Activated CD8-positive, alpha-beta T cell treated with anti-CD3 and anti-CD28 coated beads for 36 hours (primary cell): ENCODE data around the gene PUS3. TPM values are rescaled to one million over a fixed set of nuclear protein-coding genes. Genes with fewer than 3 reads are reported as not detected.

Experiments used
- ATAC-seq: fragments of 200-7000 bp; cut with Tn5 transposase; one replicate; pipeline ENCODE4 v1.10.0; 2021; ENCODE audit warnings: mild to moderate bottlenecking, moderate library complexity
- CTCF ChIA-PET: fragments of 350-600 bp; sonication (Branson Sonifier 250); formaldehyde crosslinking; loops from one replicate; lab custom pipeline; 2021; ENCODE audit warnings: antibody characterized with exemption; lab: Charles Lee
- POLR2A ChIA-PET: fragments of 350-600 bp; sonication (Branson Sonifier 250); formaldehyde crosslinking; loops from one replicate; lab custom pipeline; 2021; ENCODE audit warnings: antibody characterized with exemption; lab: Charles Lee
- DNase-seq: peaks from one replicate; pipeline ENCODE4 v3.0.0-alpha.2; 2020
- H3K27ac Mint-ChIP-seq: one replicate; pipeline ENCODE4 v1.8.0; 2021; ENCODE audit warnings: mild to moderate bottlenecking, mixed read lengths
- H3K27me3 Mint-ChIP-seq: one replicate; pipeline ENCODE4 v1.8.0; 2021; ENCODE audit warnings: mixed read lengths
- H3K36me3 Mint-ChIP-seq: one replicate; pipeline ENCODE4 v1.8.0; 2021; ENCODE audit warnings: low read depth, mixed read lengths
- H3K4me1 Mint-ChIP-seq: one replicate; pipeline ENCODE4 v1.8.0; 2021; ENCODE audit warnings: low read depth, mixed read lengths
- H3K4me3 Mint-ChIP-seq: one replicate; pipeline ENCODE4 v1.8.0; 2021; ENCODE audit warnings: mild to moderate bottlenecking, moderate library complexity, mixed read lengths
- H3K9me3 Mint-ChIP-seq: one replicate; pipeline ENCODE4 v1.8.0; 2021; ENCODE audit warnings: mixed read lengths
- intact Hi-C: fragments of 100-400 bp; cut with micrococcal nuclease; formaldehyde crosslinking; loops from one replicate; pipeline ENCODE4 v1.10.0; 2022
- total RNA-seq, 2 experiments: library from RNA; stranded (reverse); gene quantifications; one replicate each; pipeline ENCODE4 v1.2.3, GENCODE V29; 2021
- TF ChIP-seq, protein P1 (sequence below): fragments of 200-600 bp; IDR thresholded peaks from one replicate; pipeline ENCODE4 v1.8.0; 2022; ENCODE audit warnings: antibody characterized with exemption, mild to moderate bottlenecking

PUS3 gene
- total RNA-seq, 2 experiments from 2014 or later: 15.4 to 15.5 TPM

DNA sequence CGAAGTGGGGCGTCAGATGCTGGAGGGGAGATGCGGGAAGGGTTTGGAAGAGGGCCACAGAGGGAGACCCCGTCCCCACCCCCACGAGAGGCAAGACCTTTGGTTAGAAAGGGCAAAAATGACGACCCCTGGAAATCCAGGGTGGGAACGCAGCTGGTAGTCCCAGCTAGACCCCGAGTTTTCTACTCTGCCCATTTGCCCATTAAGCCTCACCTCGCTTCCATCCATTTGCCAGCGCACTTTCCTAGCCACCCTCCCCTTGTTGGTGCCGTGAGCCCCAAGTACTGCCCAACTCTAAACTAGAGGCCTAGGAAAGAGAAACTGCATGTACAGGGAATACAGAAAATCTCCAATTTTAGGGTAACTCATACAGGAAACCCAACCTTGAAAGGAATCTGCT is 1.7 kb upstream of the PUS3 start:
- ATAC-seq: no peak
- intact Hi-C loops: no loop called here
- ChIA-PET CTCF (no interaction called here), POLR2A (interaction anchor here (0.6 to 2.7 kb wide), 3 partner anchors 17 to 315 kb away, joined by 3 to 21 read pairs (median 4); partner anchors contain the start of gene HYLS1)
- Mint-ChIP-seq H3K4me3 (peak overlapping the region; percentile 97), H3K9me3 (no peaks in the 10 kb centered on the region), H3K4me1 (peaks cover 27% of the 10 kb centered on the region), H3K27ac (no peak overlapping the region), H3K27me3 (peaks cover 16% of the 10 kb centered on the region), H3K36me3 (peaks cover 11% of the 10 kb centered on the region)
- no peak for DNase-seq
- TF ChIP-seq, protein P1, sequence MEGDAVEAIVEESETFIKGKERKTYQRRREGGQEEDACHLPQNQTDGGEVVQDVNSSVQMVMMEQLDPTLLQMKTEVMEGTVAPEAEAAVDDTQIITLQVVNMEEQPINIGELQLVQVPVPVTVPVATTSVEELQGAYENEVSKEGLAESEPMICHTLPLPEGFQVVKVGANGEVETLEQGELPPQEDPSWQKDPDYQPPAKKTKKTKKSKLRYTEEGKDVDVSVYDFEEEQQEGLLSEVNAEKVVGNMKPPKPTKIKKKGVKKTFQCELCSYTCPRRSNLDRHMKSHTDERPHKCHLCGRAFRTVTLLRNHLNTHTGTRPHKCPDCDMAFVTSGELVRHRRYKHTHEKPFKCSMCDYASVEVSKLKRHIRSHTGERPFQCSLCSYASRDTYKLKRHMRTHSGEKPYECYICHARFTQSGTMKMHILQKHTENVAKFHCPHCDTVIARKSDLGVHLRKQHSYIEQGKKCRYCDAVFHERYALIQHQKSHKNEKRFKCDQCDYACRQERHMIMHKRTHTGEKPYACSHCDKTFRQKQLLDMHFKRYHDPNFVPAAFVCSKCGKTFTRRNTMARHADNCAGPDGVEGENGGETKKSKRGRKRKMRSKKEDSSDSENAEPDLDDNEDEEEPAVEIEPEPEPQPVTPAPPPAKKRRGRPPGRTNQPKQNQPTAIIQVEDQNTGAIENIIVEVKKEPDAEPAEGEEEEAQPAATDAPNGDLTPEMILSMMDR: no peak

DNA sequence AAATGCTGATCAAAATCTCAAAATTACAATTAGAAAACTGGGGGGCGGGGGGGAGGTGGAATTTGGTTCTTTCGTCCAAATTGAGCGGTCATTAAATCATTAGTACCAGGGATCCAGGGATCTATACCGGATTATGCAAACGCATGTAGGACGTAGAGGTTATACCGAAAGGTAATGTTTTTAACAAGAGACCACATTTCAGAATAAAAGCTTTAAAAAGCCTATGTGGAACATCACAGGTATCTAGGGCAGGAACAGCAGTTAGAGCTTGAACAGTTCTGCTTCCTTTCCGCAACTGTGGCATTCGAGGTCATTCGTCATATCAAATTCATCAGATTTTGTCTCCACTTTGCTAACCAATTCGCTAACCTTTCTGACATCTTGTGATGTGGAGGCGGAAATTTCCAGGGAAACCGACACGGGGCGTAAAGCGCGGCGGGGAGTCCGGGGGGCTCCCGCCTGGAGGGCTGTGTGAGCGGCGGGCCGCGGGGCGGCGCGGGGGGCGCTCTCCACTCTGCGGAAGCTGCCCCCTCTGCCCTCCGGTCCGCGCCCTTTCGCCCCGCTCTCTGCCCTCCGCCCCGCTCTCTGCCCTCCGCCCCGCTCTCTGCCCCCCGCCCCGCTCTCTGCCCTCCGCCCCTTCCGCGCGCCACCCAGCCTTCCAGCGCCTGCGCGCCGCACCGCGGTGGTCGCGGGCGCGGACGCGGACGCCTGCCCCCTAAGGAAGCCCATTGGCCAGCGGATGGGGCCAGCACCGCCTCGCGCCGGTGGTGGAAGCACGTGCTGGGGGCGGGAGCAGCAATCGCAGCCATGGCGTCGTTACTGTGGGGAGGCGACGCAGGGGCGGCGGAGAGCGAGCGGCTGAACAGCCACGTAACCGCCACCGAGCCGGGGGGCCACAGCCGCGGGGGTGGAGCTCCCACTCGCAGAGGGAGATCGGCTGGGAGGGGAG is 979 bp upstream of the PUS3 start, which contains the start of gene DDX25:
Gene DDX25, plus strand, starts transcription at position 798 of the 949 bp plus-strand sequence. Its CDS starts 10 bp downstream, at position 808.
- peak within 1 kb of the TSS; percentile 97 for H3K4me3 Mint-ChIP-seq
- POLR2A ChIA-PET: interaction anchor here (0.6 to 2.7 kb wide), 5 partner anchors 16 to 334 kb away, joined by 3 to 21 read pairs (median 4); partner anchors contain the start of gene HYLS1
- CTCF ChIA-PET: interaction anchor here (0.7 to 1.9 kb wide), 3 partner anchors 14 to 380 kb away, joined by 3 to 7 read pairs (median 6); partner anchors contain the start of gene HYLS1
- H3K27me3 Mint-ChIP-seq: peaks cover 16% of the 10 kb centered on the region
- H3K27ac Mint-ChIP-seq: no peak within 1 kb of the TSS
- H3K36me3 Mint-ChIP-seq: peaks cover 17% of the 10 kb centered on the region
- H3K4me1 Mint-ChIP-seq: peaks cover 33% of the 10 kb centered on the region
- DNase-seq (peak; percentile 58), ATAC-seq (peak; percentile 50)
- TF ChIP-seq, protein P1: no peak
- no peaks in the 10 kb centered on the region for H3K9me3 Mint-ChIP-seq
- intact Hi-C loops: no loop called here

DNA sequence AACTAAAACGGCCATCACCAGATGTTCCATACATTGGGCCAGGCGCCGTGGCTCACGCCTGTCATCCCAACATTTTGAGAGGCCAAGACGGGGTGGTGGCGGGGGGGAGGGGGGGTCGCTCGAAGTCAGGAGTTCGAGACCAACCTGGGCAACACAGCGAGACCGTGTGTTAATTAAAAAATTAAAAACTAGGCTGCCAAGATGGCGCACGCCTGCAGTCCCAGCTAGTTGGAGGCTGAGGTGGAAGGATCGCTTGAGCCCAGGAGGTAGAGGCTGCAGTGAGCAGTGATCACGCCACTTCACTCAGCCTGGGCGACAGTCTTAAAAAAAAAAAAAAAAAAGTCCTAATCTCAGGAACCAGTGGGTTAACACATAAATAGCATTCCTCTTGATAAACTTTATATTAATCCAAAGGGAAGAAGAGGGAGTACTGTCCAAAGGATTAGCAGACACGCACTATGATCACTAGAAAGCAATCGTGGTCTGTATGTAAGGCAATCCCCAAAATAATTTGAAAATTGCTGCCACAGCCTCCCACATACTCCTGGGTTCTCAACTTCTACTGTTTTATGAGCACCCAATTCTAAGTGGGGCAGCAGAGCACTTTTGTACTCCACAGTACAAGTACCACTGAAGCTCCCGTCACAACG is 604 bp downstream of the PUS3 start:
- POLR2A ChIA-PET: interaction anchor here (1.2 to 2.7 kb wide), 3 partner anchors 15 to 277 kb away, joined by 3 to 21 read pairs (median 4); partner anchors contain the start of genes CHEK1 and HYLS1
- Mint-ChIP-seq H3K27ac (peak overlapping the region; percentile 97), H3K9me3 (no peaks in the 10 kb centered on the region)

DNA sequence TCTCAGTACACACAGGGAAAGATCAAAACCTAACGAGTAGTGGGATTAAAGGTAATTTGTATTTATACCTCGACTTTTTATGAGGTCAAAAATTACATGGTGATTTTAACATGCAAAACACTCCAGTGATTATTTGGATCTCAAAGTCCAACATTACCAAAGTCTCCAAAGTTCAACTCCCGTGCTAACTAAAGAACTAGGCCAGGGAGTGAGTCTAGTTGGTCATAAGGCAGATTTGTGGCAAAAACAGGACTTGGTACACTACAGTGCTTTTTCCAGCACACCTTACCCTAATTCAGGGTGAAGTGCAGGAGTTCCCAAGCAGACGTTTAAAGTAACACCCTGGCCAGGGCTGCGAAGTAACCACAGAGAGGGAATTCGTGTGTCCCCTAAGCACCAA is 1.1 kb downstream of the PUS3 start:
- peaks cover 43% of the 10 kb centered on the region for H3K4me1 Mint-ChIP-seq
- peak overlapping the region; percentile 97 for H3K4me3 Mint-ChIP-seq
- ATAC-seq (no peak), DNase-seq (no peak)
- POLR2A ChIA-PET: no interaction called here
- peak overlapping the region; percentile 47 for H3K27ac Mint-ChIP-seq
- H3K36me3 Mint-ChIP-seq: peaks cover 23% of the 10 kb centered on the region
- peaks cover 16% of the 10 kb centered on the region for H3K27me3 Mint-ChIP-seq
- intact Hi-C loops: no loop called here
- TF ChIP-seq, protein P1: no peak
- CTCF ChIA-PET: interaction anchor here (1.0 kb wide), 1 partner anchor 292 kb away, joined by 3 read pairs; no protein-coding TSS in a partner anchor
- H3K9me3 Mint-ChIP-seq: no peaks in the 10 kb centered on the region

More for the DNA sequence above, 604 bp downstream of the PUS3 start:
- intact Hi-C loops: no loop called here
- Mint-ChIP-seq H3K27me3 (peaks cover 16% of the 10 kb centered on the region), H3K4me1 (peaks cover 41% of the 10 kb centered on the region), H3K4me3 (peak overlapping the region; percentile 97), H3K36me3 (peaks cover 21% of the 10 kb centered on the region)
- ATAC-seq (no peak), DNase-seq (no peak)
- TF ChIP-seq, protein P1: no peak
- CTCF ChIA-PET: interaction anchor here (0.8 to 1.9 kb wide), 5 partner anchors 11 to 291 kb away, joined by 3 to 7 read pairs (median 3); partner anchors contain the start of genes CHEK1 and HYLS1
